Hindlimb muscle (tissue), 1 donor: ENCODE results near the gene OR10A5. TPM values are rescaled to one million over a fixed set of nuclear protein-coding genes. Genes with fewer than 3 reads are reported as not detected.
"Not testable (repeated sequence)": the region's sequence is repeated elsewhere in the genome, so short reads cannot be mapped to it uniquely, and the experiment has no call there.

ENCODE experiments used
- DNase-seq: peaks from one replicate; pipeline ENCODE4 v3.0.0-alpha.2; 2013
- polyA plus RNA-seq: library from polyadenylated mRNA; unstranded; fragments of 120-200 nt; gene quantifications from one replicate; pipeline ENCODE4 v1.2.1, GENCODE V29; 2013; ENCODE audit not compliant: insufficient read length

OR10A5 gene, protein sequence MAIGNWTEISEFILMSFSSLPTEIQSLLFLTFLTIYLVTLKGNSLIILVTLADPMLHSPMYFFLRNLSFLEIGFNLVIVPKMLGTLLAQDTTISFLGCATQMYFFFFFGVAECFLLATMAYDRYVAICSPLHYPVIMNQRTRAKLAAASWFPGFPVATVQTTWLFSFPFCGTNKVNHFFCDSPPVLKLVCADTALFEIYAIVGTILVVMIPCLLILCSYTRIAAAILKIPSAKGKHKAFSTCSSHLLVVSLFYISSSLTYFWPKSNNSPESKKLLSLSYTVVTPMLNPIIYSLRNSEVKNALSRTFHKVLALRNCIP
- not detected for polyA plus RNA-seq

GRCh38 chr11:6845383-6845782 is at the start of gene OR10A5:
TSS of gene OR10A5 (plus strand) at chr11:6845683. CDS start at chr11:6845683, 0 bp downstream.
- no peak for DNase-seq

DNA sequence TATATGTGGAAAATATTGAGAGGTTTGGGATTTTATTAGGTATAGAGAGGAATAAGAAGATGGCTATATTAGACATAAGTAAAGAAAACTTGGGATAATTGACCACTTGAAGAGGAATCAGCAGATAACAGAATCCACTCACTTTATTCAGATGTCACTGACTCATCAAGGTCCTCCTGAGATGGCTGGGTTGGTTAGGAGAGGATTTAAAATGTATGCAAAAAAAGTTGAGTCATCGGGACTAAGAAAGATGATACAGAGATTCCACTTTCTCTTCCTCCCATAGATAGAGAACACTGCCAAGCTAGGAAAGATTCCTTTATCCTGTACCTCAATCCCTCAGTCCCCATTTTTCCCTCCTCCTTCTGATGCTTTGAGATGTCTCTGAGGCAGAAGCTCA is 46.1 kb upstream of the OR10A5 start, which contains the start of gene OR6A2:
Gene OR6A2 (minus strand): TSS at position 288 of the 400 bp plus-strand sequence. CDS start 3,981 bp downstream, outside the sequence.
- no peak for DNase-seq

- DNase-seq: not testable (repeated sequence)
Observed at GRCh38 chr11:6801075-6801474, 44.4 kb upstream of the OR10A5 start.

DNA sequence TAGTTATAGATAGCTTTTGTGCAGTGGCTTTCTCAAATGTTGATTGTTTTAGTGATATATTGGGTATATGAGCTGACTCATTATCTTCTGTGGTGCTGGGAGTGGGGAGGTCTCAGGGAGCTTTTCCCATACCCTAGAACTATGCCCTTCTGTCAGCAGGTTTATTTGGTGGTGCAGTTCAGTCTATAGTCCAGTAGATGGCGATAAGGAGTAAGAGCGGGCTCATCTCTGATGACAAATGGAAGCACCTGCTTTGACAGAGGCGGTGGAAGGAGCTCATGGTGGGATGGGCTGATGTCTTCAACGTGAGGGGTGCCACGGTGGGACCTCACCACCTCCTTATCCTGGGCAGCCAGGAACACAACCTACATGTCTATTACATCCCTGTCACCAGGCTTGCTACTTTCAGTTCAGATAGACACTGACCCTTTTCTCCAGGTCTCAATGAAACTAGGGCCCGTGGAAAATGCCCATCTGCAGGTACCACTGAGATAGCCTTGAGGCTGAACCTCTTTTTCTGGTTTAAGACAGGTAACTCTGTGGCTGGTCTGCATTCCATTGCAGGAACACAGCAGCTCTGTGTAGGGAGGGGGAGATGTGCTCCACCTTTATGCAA is 33.0 kb upstream of the OR10A5 start:
- DNase-seq: peak; percentile 19

DNA sequence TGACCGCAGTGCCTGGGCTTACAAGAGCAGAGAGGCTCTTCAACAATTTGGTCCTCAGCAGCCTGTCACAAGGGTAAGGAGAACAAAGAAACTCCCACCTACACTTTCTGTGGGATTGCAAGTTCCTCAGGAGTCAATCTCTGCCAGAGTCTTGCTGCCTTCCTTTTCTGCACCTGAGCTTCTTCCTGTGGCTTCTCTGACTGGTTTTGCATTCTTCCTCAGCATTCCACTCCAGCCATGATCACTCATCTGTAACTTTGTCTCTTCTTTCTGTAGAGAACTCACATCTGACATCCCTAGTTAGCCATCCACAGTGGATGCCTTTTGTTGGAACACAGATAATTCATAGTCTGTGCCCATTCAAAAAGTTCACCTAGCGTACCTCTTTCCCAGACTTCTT is 31.8 kb upstream of the OR10A5 start:
- DNase-seq: no peak

GRCh38 chr11:6817694-6818093 is 27.8 kb upstream of the OR10A5 start:
- DNase-seq: no peak

GRCh38 chr11:6818967-6819366 is 26.5 kb upstream of the OR10A5 start:
- no peak for DNase-seq

- no peak for DNase-seq
Observed at GRCh38 chr11:6824136-6824823, 21.2 kb upstream of the OR10A5 start.

GRCh38 chr11:6825231-6825744 is 20.2 kb upstream of the OR10A5 start:
- peak; percentile 36 for DNase-seq

GRCh38 chr11:6828103-6828502 is 17.4 kb upstream of the OR10A5 start:
- no peak for DNase-seq

GRCh38 chr11:6833356-6833755 is 12.1 kb upstream of the OR10A5 start:
- no peak for DNase-seq

DNA sequence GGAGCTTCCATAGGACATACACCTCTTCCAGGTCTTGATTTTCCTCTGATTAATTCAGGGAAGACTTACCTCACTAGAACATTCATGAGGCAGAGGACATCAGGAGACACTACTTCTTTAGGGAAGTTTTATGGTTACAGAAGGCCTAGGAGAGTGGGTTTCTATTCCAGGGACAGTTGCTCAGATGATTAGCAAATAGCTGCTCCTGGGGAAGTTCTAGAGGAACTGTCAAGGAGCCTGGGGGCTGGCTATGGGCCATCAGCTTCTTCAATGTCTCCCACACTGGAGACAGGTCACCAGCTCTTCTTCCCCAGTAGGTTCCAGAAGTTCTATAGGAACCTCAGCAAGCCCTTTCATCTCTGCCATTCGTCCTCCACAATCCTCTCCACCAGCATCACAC is 11.5 kb upstream of the OR10A5 start:
- DNase-seq: no peak

- no peak for DNase-seq
Observed at GRCh38 chr11:6841694-6842093, 3.8 kb upstream of the OR10A5 start.

DNA sequence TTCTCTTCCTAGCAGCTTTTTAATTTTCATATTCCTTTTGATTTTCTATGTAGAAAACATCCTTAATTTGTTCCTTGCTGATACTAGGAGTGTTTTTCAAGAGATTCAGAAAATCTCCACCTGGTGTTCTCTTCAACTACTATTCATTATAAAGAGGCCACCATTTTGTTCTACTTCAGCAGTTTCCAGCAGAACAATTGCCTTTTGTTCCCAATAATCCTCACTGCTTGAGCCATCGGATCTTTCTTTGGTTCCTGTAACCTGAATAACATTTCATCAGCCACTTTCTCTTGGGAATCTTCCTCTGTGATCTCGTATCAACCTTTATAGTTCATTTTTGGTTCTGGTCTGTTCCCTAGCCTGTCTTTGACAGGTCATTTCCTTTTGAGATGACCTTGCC is 1.8 kb upstream of the OR10A5 start:
- no peak for DNase-seq

GRCh38 chr11:6844356-6844755 is 1.1 kb upstream of the OR10A5 start:
- DNase-seq: no peak

GRCh38 chr11:6850526-6850925 is 5.0 kb downstream of the OR10A5 start:
- DNase-seq: no peak

- not testable (repeated sequence) for DNase-seq
Observed at GRCh38 chr11:6854801-6855200, 9.3 kb downstream of the OR10A5 start.

DNA sequence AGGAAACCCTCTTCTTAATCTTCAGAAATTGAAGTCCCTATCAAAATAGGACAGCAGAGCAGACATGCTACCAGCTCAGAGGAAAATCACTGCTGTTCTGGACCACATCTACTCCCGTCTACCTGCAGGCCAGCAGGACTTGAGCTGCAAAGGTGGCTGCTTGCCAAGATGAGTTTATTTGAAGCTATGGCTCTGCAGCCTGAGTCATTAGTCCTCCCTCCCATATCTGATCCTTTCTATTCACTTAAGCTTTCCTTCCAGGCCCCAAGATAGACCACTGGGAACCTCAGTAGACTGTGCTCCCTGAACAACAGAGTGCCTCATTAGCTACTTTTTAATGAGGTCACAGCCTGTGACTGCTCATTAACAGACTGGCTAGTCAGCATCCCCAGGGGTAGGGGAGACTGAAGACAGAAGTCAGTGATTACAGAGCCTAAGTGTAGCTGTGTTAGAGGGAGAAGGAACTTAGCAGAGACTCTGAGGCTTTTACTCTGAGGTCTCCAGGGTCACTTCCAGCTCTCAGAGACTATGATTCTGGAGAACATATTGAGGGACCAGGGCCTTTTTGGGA is 10.6 kb downstream of the OR10A5 start:
- DNase-seq: no peak

GRCh38 chr11:6856871-6857270 is 11.4 kb downstream of the OR10A5 start:
- no peak for DNase-seq

- DNase-seq: no peak
Observed at GRCh38 chr11:6862961-6863360, 17.5 kb downstream of the OR10A5 start, which contains the start of gene OR10A2. TSS of gene OR10A2 (plus strand) at chr11:6863057. CDS start at chr11:6869755, 6,698 bp downstream.

DNA sequence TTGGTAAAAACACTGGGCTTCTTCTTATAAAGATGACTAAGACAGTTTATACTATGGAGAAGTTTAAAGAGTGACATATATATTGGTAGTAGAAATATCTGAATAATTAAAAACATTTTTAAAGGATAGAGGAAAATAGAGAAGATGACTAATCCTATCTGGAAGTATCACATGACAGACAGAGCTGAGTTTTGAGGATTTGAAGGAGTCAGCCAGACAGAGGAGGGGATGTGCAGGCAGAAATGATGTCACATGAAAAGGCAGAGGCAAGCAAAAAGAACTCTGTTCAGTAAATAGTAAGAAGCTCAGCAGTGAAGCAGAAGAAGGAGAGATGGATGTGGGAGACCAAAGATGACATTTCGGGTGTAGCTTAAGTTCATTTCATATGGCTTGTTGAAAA is 19.0 kb downstream of the OR10A5 start:
- DNase-seq: no peak

DNA sequence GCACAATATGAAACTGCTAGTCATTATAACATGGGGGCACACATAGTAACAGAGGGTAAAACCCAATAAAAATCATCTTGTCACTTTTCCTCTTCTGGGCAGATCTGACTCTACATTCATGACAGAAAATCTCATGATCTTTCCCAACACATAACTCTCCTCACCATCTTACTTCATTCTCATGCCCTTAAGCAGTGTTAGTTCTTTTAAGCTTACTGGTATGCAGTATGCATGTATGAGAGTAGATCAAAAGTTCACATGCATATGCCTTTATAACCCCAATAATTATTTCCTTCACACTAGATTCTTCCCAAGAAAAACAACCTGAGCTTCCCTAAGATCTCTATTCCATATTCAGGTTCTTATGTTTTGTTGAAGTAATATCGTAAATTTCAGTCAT is 25.8 kb downstream of the OR10A5 start:
- DNase-seq: no peak

DNA sequence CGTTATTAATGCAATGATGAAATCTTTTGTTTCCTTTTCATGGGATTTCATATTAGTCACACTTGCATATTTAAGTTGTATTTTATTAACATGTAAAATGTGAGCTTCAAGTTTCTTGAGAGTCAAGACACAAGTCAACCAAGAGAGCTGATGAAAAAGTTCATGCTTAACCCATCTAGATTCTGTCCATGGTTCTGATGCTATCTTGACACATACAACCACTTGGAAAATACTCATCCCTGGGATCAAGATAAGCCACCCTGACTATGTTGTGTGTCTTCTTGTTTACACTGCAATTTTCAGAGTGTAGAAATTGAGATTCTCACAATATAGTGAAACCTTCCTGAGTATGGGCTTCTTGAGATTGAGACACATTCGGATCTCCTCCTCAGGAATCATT is 30.3 kb downstream of the OR10A5 start:
- DNase-seq: no peak
